ENCODE data around the gene CD70. TPM values are rescaled to one million over a fixed set of nuclear protein-coding genes. Genes with fewer than 3 reads are reported as not detected.
"Not testable (repeated sequence)": the region's sequence is repeated elsewhere in the genome, so short reads cannot be mapped to it uniquely, and the experiment has no call there.

Gene CD70
- total RNA-seq, 1 donor from 2014 or later: 47.4 TPM

DNA sequence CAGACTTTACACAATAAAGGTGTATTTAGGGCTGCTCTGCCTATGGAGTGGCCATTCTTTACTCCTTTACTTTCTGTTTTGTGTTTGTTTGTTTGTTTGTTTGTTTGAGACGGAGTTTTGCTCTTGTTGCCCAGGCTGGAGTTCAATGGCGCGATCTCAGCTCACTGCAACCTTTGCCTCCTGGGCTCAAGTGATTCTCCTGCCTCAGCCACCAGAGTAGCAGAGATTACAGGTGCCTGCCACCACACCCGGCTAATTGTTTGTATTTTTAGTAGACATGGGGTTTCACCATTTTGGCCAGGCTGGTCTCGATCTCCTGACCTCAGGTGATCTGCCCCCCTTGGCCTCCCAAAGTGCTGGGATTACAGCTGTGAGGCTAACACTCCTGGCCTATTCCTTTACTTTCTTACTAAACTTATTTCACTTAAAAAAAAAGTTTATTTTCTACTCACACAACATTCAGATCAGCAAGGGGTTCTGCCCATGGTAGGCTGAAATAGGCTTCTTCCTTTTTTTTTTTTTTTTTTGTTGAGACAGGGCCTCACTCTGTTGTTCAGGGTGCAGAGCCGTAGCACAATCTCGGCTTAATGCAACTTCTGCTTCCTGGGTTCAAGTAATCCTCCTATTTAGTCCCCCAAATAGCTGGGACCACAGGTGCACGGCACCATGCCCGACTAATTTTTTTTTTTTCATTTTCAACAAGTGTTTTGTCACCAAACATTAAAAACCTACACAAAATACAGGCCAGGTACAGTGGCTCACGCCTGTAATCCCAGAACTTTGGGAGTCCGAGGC is 15.5 kb upstream of the CD70 start:
- H3K4me3 Mint-ChIP-seq; intact Hi-C loops (cut with micrococcal nuclease); H3K36me3 Mint-ChIP-seq (ENCODE audit: low read depth); H3K9me3 Mint-ChIP-seq; H3K27ac Mint-ChIP-seq; DNase-seq; H3K4me1 Mint-ChIP-seq: not testable (repeated sequence)
- peaks cover 18% of the 10 kb centered on the region for H3K27me3 Mint-ChIP-seq

DNA sequence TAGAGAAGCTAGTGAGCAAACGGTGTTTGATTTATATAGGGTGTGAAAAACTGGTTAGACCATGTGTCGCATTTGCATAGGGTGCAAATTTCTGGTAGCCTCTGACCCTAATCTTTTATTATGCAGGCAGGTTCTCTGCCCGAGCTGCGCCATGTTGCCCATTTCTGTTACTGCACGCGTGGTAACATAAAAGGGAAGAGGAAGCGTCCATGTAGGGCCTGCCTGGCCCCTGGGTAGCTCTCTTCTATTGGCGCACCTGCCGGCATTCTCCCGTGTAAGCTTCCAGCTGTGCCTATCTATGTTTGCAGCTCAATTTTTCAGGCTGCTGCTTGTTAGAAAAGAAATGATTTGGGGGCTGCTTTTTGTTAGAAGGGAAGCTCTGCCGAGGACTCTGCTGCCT is 14.0 kb upstream of the CD70 start:
- intact Hi-C loops (cut with micrococcal nuclease): no loop called here
- H3K4me1 Mint-ChIP-seq: peaks cover 5% of the 10 kb centered on the region
- H3K27me3 Mint-ChIP-seq: peaks cover 9% of the 10 kb centered on the region
- H3K9me3 Mint-ChIP-seq: no peaks in the 10 kb centered on the region
- H3K4me3 Mint-ChIP-seq: no peak overlapping the region
- no peak for DNase-seq
- no peak overlapping the region for H3K27ac Mint-ChIP-seq
- no peaks in the 10 kb centered on the region for H3K36me3 Mint-ChIP-seq (ENCODE audit: low read depth)

DNA sequence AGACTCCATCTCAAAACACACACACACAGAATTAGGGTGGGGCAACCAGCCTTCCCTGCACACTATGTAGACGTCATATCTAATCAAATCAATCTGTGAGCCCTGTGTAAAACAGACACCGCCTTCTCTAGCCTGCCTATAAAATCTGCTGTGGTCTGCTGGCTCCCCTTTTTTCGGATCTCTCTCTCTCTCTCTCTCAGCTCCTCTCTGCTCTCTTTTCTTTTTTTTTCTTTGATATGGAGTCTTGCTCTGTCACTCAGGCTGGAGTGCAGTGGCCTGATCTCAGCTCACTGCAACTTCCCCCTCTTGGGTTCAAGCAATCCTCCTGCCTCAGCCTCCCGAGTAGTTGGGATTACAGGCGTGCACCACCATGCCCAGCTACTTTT is 11.8 kb upstream of the CD70 start:
- H3K4me3 Mint-ChIP-seq: no peak overlapping the region
- peaks cover 2% of the 10 kb centered on the region for H3K27me3 Mint-ChIP-seq
- DNase-seq: no peak
- no peaks in the 10 kb centered on the region for H3K9me3 Mint-ChIP-seq
- no peak overlapping the region for H3K27ac Mint-ChIP-seq
- H3K36me3 Mint-ChIP-seq (ENCODE audit: low read depth): no peaks in the 10 kb centered on the region
- H3K4me1 Mint-ChIP-seq: peaks cover 12% of the 10 kb centered on the region
- intact Hi-C loops (cut with micrococcal nuclease): no loop called here

DNA sequence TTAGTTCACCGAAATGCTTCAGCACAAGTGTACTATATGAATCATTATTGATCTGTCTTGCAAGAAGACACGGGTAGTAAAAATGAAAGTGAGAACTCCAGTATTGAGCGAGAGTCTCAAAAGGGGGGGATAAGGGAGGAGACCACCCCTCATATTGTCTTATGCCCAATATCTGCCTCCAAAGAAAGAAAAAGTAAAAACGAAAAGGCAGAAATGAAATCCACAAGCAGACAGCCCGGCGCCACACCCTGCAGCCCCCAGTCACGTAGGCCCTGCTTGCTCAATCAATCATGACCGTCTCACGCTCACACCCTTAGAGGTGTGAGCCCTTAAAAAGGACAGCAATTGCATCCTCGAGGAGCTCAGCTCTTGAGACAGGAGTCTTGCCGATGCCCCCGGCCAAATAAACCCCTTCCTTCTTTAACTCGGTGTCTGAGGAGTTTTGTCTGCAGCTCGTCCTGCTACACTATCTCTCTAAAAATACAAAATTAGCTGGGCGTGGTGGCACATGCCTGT is 10.6 kb upstream of the CD70 start:
- H3K9me3 Mint-ChIP-seq; intact Hi-C loops (cut with micrococcal nuclease); H3K27me3 Mint-ChIP-seq; H3K36me3 Mint-ChIP-seq (ENCODE audit: low read depth); H3K27ac Mint-ChIP-seq; DNase-seq: not testable (repeated sequence)
- Mint-ChIP-seq H3K4me1 (peaks cover 13% of the 10 kb centered on the region), H3K4me3 (peak overlapping the region; percentile 9)

DNA sequence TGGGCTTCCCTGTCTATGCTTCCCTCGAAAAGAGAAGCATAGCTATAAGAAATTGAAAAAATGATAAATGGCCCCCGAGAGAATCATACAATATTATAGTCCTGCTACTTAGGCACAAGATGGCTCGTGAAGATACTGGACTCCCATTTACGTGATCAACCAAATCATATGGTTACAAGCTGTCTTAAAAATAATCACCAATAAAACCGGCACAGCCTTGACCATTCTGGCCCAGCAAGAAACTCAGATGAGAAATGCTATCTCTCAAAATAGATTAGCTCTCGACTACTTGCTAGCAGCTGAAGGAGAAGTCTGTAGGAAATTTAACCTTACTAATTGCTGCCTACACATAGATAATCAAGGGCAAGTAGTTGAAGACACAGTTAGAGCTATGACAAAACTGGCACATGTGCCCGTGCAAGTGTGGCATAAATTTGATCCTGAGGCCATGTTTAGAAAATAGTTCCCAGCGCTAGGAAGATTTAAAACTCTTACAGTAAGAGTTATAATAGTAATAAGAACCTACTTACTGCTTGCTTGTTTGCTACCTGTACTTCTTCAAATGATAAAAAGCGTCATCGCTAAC is 10.1 kb upstream of the CD70 start:
- H3K27ac Mint-ChIP-seq; H3K36me3 Mint-ChIP-seq (ENCODE audit: low read depth); intact Hi-C loops (cut with micrococcal nuclease); H3K4me3 Mint-ChIP-seq; H3K9me3 Mint-ChIP-seq; DNase-seq; H3K27me3 Mint-ChIP-seq: not testable (repeated sequence)
- peaks cover 13% of the 10 kb centered on the region for H3K4me1 Mint-ChIP-seq

DNA sequence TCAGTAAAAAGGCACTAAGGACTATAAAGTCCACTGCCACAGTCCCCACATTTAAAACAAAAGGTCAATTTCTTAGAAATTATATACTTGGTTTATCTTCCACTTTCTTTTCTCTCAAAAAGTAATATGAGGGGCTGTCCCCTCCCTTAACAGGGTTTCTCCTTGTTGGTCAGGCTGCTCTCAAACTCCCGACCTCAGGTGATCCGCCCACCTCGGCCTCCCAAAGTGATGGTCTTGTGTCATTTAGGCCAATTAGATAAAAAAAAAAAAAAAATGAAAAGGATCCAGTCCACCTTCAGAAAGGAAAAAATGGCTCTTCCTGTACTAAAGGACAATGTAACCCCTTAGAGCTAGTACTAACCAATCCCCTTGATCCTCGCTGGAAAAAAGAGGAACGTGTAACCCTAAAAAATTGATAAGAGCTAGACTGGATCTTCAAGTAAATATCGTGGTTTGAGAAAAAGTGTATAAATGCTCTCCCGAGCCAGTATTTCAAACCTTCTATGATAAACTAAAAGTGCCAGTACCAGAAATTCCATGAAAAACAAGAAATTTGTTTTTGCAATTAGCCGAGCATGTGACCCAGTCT is 9.0 kb upstream of the CD70 start:
- H3K9me3 Mint-ChIP-seq: no peaks in the 10 kb centered on the region
- peaks cover 13% of the 10 kb centered on the region for H3K4me1 Mint-ChIP-seq
- H3K27ac Mint-ChIP-seq: no peak overlapping the region
- intact Hi-C loops (cut with micrococcal nuclease): loop anchor here (10.0 kb wide), 1 partner anchor 175 kb away; the partner anchor contains the start of gene KHSRP
- H3K36me3 Mint-ChIP-seq (ENCODE audit: low read depth): no peaks in the 10 kb centered on the region
- DNase-seq: no peak
- H3K27me3 Mint-ChIP-seq: peaks cover 2% of the 10 kb centered on the region
- no peak overlapping the region for H3K4me3 Mint-ChIP-seq

DNA sequence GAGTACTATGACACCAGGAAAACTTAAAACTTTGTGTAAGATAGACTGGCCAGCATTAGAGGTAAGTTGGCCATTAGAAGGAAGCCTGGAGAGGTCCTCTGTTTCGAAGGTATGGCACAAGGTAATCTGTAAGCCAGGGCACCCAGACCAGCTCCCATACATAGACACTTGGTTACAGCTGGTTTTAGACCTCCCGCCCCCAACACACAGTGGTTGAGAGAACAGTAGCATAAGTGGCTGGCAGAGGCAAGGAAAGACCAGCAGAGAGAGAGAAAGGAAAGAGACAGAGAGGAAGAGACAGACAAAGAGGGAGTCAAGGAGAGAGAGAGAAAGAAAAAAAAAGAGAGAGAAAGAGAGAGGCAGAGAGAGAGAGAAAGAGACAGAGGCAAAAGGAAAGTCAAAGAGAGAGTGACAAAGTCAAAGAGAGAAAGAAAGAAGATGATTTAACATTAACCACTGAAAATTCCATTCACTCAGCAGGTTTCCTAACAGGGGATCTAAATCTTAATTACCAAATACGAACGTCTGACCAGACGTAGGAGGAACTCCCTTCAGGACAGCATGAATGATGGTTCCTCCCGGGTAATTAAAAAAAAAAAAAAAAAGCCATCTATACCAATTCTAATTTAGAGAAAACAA is 7.4 kb upstream of the CD70 start:
- not testable (repeated sequence) for DNase-seq; H3K36me3 Mint-ChIP-seq (ENCODE audit: low read depth); H3K27me3 Mint-ChIP-seq; H3K9me3 Mint-ChIP-seq
- H3K4me1 Mint-ChIP-seq: peaks cover 15% of the 10 kb centered on the region
- intact Hi-C loops (cut with micrococcal nuclease): loop anchor here (10.0 kb wide), 1 partner anchor 174 kb away; the partner anchor contains the start of gene KHSRP
- peak overlapping the region; percentile 27 for H3K4me3 Mint-ChIP-seq
- peak overlapping the region; percentile 25 for H3K27ac Mint-ChIP-seq

DNA sequence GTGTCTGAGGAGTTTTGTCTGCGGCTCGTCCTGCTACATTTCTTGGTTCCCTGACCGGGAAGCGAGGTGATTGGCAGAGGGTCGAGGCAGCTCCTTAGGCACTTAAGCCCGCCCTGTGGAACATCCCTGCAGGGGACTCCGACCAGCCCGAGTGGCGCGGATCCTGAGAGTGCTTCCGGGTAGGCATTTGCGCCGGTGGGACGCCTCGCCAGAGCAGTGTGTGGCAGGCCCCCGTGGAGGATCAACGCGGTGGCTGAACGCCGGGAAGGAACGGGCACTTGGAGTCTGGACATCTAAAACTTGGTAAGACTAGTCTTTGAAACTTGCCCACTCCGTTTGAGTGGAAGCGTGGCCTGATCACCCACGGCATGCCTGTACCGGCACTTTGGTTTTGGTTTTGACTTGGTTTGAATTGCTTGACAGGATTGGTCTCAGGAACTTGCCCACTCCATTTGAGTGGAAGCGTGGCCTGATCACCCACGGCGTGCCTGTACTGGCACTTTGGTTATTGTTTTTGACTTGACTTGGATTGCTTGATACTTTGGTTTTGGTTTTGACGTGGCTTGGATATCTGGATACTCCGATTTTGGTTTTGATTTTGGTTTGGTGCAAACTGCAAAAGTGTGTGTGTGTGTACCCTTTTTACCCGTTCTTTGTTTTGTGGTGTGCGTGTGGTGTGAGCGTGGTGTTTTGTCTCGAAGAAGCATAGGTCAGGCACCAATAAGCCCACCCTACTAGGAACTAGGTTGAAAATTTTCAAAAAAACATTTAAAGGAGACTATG is 6.7 kb upstream of the CD70 start:
- H3K9me3 Mint-ChIP-seq; H3K27ac Mint-ChIP-seq; H3K36me3 Mint-ChIP-seq (ENCODE audit: low read depth); H3K4me3 Mint-ChIP-seq; H3K27me3 Mint-ChIP-seq; DNase-seq: not testable (repeated sequence)
- peaks cover 17% of the 10 kb centered on the region for H3K4me1 Mint-ChIP-seq
- intact Hi-C loops (cut with micrococcal nuclease): loop anchor here (10.0 kb wide), 1 partner anchor 173 kb away; the partner anchor contains the start of gene KHSRP

DNA sequence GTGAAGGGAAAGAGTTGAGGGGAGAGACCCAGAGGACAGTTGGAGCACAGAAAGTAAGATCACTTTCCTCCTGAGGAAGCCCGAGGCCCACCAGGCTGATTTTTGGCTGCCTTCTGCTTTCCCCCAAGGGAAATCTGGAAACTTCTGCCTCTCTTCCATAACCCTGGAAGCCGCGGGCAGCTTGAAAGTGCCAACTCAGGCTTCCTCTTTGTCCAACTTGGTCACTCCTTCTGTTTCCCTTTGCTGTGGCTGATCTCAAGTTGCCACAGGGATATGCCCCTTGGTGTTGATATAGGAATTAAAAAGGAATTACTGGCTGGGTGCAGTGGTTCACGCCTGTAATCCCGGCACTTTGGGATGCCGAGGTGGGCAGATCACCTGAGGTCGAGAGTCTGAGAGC is 5.7 kb upstream of the CD70 start:
- H3K4me1 Mint-ChIP-seq: peaks cover 24% of the 10 kb centered on the region
- H3K27me3 Mint-ChIP-seq: peaks cover 2% of the 10 kb centered on the region
- no peaks in the 10 kb centered on the region for H3K9me3 Mint-ChIP-seq
- H3K4me3 Mint-ChIP-seq: no peak overlapping the region
- no peaks in the 10 kb centered on the region for H3K36me3 Mint-ChIP-seq (ENCODE audit: low read depth)
- no peak for DNase-seq
- intact Hi-C loops (cut with micrococcal nuclease): loop anchor here (10.0 kb wide), 1 partner anchor 172 kb away; the partner anchor contains the start of gene KHSRP
- H3K27ac Mint-ChIP-seq: no peak overlapping the region

DNA sequence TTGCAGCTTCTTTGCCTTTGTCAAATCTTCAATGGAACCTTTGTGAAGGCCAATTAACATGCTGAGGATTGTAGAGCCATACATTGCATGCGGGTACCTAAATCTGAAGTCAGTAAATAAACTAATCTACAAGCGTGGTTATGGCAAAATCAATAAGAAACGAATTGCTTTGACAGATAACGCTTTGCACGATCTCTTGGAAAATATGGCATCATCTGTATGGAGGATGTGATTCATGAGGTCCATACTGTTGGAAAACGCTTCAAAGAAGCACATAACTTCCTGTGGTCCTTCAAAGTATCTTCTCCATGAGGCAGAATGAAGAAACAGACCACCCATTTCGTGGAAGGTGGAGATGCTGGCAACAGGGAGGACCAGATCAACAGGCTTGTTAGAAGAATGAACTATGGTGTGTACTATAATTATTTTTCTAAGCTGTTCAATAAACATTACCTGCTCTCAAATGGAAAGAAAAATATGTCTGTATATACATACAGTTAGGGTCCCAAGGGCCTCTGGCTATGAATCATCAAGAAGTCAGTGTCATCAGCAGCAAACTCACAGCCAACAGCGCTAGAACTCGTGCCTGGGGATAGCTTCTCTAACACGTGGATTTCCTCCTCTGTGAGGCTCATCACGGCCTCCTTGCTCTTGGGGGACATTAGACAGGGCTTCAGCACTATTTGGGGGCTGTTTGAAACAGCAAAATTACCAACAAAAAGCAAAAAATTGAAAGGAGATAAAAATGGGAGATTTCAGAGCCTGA is 2.9 kb upstream of the CD70 start:
- peaks cover 22% of the 10 kb centered on the region for H3K27me3 Mint-ChIP-seq
- peaks cover 44% of the 10 kb centered on the region for H3K4me1 Mint-ChIP-seq
- peak overlapping the region; percentile 38 for H3K4me3 Mint-ChIP-seq
- intact Hi-C loops (cut with micrococcal nuclease): loop anchor here (5.0 to 10.0 kb wide), 3 partner anchors 38 to 169 kb away; partner anchors contain the start of gene KHSRP
- DNase-seq: no peak
- H3K36me3 Mint-ChIP-seq (ENCODE audit: low read depth): peaks cover 12% of the 10 kb centered on the region
- no peaks in the 10 kb centered on the region for H3K9me3 Mint-ChIP-seq
- peak overlapping the region; percentile 84 for H3K27ac Mint-ChIP-seq

DNA sequence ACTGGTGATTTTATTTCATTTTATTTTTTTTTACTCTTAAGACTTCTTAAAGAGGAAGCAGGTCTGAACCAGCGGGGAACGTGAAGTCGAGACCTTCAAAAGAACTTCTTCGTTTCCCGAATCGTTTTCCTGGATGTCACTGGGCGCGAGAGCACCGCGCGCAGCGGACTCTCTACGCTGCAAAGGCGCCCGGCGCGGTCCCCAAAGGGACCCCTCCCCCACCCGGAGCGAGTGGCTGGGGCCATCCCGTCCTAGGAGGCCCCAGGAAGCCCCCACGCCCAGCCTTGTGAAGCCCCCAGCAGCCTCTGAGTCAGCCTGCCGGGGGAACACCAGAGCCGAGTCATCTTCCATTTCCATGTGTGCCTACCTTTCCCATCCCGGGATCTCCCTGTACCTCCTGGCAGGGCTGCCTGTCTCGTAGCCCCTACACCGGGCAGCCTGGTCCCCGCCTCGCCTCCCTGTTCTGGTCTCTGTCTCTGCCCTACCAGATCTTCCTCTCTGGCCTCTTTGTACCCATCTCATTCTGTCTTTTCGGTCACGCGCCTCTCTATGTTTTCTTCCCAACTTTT is 608 bp downstream of the CD70 start:
- H3K4me3 Mint-ChIP-seq: peak overlapping the region; percentile 91
- intact Hi-C loops (cut with micrococcal nuclease): loop anchor here (2.0 to 10.0 kb wide), 4 partner anchors 34 to 166 kb away; partner anchors contain the start of gene KHSRP
- DNase-seq: peak; percentile 74
- H3K27me3 Mint-ChIP-seq: peaks cover 44% of the 10 kb centered on the region
- no peaks in the 10 kb centered on the region for H3K9me3 Mint-ChIP-seq
- H3K27ac Mint-ChIP-seq: peak overlapping the region; percentile 79
- H3K36me3 Mint-ChIP-seq (ENCODE audit: low read depth): peaks cover 29% of the 10 kb centered on the region
- peaks cover 60% of the 10 kb centered on the region for H3K4me1 Mint-ChIP-seq

DNA sequence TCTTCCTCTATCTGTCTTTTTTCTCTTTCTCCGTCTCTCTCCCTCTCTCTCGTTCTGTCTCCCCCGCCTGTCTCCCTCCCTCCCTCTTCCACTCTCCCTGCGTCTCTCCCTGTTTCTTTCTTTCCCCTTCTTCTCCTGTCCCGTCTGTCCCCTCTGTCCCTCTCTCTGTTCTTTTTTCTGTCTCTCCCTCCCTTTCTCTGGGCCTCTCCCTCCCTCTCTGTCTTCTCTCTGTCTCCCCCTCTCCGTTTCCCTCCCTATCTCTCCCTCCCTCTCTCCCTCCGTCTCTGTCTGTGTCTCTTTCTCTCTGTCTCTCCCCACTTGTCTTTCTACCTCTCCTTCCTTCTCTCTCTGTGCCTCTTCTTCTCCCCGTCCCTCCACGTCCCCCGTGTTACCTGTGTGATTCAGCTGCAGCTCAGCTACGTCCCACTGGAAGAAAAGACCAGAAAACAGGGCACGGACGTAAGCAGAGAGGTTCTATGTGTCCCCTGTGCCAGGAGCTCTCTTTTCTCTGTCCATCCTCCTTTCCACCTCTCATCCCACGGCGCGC is 1.2 kb downstream of the CD70 start:
- DNase-seq: no peak
- Mint-ChIP-seq H3K4me1 (peaks cover 60% of the 10 kb centered on the region), H3K36me3 (ENCODE audit: low read depth) (peaks cover 29% of the 10 kb centered on the region), H3K4me3 (peak overlapping the region; percentile 91), H3K27ac (peak overlapping the region; percentile 50), H3K9me3 (no peaks in the 10 kb centered on the region), H3K27me3 (peaks cover 44% of the 10 kb centered on the region)
- intact Hi-C loops (cut with micrococcal nuclease): loop anchor here (2.0 to 10.0 kb wide), 5 partner anchors 33 to 165 kb away; partner anchors contain the start of gene KHSRP

Measured in activated CD4-positive, alpha-beta T cell treated with anti-CD3 and anti-CD28 coated beads, Interleukin-2, amount 10 ng/mL, durations not matched to agents 24 days and 14 days (primary cell).